ENCODE measurements around the gene MCC. TPM values are rescaled to one million over a fixed set of nuclear protein-coding genes. Genes with fewer than 3 reads are reported as not detected.

MCC gene
- total RNA-seq, 1 experiment from 2014 or later = 7.6 TPM

DNA sequence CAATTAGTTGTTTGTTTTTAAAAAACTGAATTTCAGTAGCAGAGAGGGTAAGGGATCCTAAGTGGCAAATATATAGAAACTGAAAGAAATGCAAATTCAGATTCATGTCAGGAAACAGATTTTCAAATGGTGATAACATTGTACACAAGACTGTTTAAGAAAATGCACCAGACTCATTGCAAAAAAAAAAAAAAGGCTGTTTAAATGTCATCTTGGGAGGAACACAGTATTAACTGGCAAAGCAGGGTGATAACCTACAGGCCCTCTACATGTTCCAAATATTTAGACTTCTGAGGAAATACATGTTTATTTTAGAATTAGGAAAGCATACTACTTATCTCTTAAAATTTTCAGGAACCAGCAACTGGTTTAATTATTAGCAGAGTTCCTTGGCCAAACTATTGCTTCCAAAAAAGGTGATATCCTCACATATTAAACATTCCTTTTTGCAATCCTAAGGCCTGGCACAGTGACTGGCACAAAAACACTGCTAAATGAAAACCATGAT, 167.9 kb downstream of the MCC start:
- H2AFZ ChIP-seq (ENCODE audit: low read length) = no peak overlapping the region
- no peak overlapping the region for H3K27ac Mint-ChIP-seq
- no peak overlapping the region for H4K91ac ChIP-seq (ENCODE audit: insufficient read length, low read depth, low read length)
- no peak overlapping the region for H2BK5ac ChIP-seq (ENCODE audit: insufficient read length, low read length)
- H3K23me2 ChIP-seq (ENCODE audit: insufficient read length, low read depth, low read length, poor library complexity, severe bottlenecking) = no peaks in the 10 kb centered on the region
- no peak overlapping the region for H2BK12ac ChIP-seq (ENCODE audit: insufficient read length, low read depth, low read length)
- H4K20me1 ChIP-seq (ENCODE audit: control insufficient read depth, insufficient read depth, insufficient read length) = no peaks in the 10 kb centered on the region
- H3K79me2 ChIP-seq (ENCODE audit: insufficient read depth, low read length) = no peaks in the 10 kb centered on the region
- H3T11ph ChIP-seq (ENCODE audit: low read length) = no peak overlapping the region
- TF ChIP-seq, protein P1, sequence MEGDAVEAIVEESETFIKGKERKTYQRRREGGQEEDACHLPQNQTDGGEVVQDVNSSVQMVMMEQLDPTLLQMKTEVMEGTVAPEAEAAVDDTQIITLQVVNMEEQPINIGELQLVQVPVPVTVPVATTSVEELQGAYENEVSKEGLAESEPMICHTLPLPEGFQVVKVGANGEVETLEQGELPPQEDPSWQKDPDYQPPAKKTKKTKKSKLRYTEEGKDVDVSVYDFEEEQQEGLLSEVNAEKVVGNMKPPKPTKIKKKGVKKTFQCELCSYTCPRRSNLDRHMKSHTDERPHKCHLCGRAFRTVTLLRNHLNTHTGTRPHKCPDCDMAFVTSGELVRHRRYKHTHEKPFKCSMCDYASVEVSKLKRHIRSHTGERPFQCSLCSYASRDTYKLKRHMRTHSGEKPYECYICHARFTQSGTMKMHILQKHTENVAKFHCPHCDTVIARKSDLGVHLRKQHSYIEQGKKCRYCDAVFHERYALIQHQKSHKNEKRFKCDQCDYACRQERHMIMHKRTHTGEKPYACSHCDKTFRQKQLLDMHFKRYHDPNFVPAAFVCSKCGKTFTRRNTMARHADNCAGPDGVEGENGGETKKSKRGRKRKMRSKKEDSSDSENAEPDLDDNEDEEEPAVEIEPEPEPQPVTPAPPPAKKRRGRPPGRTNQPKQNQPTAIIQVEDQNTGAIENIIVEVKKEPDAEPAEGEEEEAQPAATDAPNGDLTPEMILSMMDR (conservative IDR thresholded peaks at IDR 0.05) = no peak
- H2AK5ac ChIP-seq (ENCODE audit: insufficient read length, low read length) = no peak overlapping the region
- H3K23ac ChIP-seq (ENCODE audit: insufficient read length, low read depth, low read length) = no peak overlapping the region
- H4K5ac ChIP-seq (ENCODE audit: insufficient read length, low read depth, low read length) = no peak overlapping the region
- no peak overlapping the region for H3K18ac ChIP-seq (ENCODE audit: insufficient read length, low read depth, low read length)
- H3K4me3 Mint-ChIP-seq = no peak overlapping the region
- H2BK20ac ChIP-seq (ENCODE audit: low read depth, low read length, poor library complexity, severe bottlenecking) = no peak overlapping the region
- H3K14ac ChIP-seq (ENCODE audit: insufficient read depth, low read length) = no peak overlapping the region
- no peak overlapping the region for H3K27ac ChIP-seq (ENCODE audit: insufficient read length, low read depth, low read length)
- H3K4me2 ChIP-seq (ENCODE audit: insufficient read depth, insufficient read length, low read length) = no peak overlapping the region
- no peak overlapping the region for H2BK120ac ChIP-seq (ENCODE audit: low read depth, low read length, poor library complexity, severe bottlenecking)
- H3K9me3 Mint-ChIP-seq = no peaks in the 10 kb centered on the region
- no peak overlapping the region for H3K56ac ChIP-seq (ENCODE audit: insufficient read length, low read depth, low read length)
- DNase-seq = no peak
- no peak overlapping the region for H4K8ac ChIP-seq (replicated peaks; ENCODE audit: insufficient read length, low read depth, low read length)
- no peaks in the 10 kb centered on the region for H3K36me3 Mint-ChIP-seq (ENCODE audit: insufficient read depth in 1 of 3, low read depth in 3 of 3)
- peaks cover 1% of the 10 kb centered on the region; the same call in 1 of the 2 replicates for H3K27me3 Mint-ChIP-seq (ENCODE audit: low read depth)
- no peak overlapping the region for H3K4ac ChIP-seq (ENCODE audit: low read depth, low read length)
- no peaks in the 10 kb centered on the region for H3K79me1 ChIP-seq (ENCODE audit: insufficient read depth, low read depth, low read length, poor library complexity, severe bottlenecking)
- no peaks in the 10 kb centered on the region for H3K9me3 ChIP-seq (ENCODE audit: control insufficient read depth, low read depth, low read length)
- H3K27me3 ChIP-seq (ENCODE audit: insufficient read depth, low read length) = no peaks in the 10 kb centered on the region
- peaks cover 2% of the 10 kb centered on the region in 2 experiments for H3K4me1 Mint-ChIP-seq
- no peaks in the 10 kb centered on the region for H3K4me1 ChIP-seq (ENCODE audit: insufficient read depth, low read length)
- H3K9ac ChIP-seq (ENCODE audit: extremely low read depth, insufficient read length, low read length) = no peak overlapping the region
- H2BK15ac ChIP-seq (ENCODE audit: low read depth, low read length) = no peak overlapping the region

Data from H9 (cell line).